ENCODE measurements around the gene EID1.
"Not testable (repeated sequence)": the region's sequence is repeated elsewhere in the genome, so short reads cannot be mapped to it uniquely, and the experiment has no call there.

Gene EID1

GRCh38 chr15:48877630-48878595, at the start of gene EID1:
Gene EID1 (plus strand): TSS chr15:48878134. CDS start chr15:48878177, 43 bp downstream.
- peak; percentile 77 to 84 (median 79) for DNase-seq

- no peak for DNase-seq
These were observed 49.5 kb upstream of the EID1 start for GRCh38 chr15:48828471-48828870.

- no peak for DNase-seq
These were observed 49.0 kb upstream of the EID1 start for GRCh38 chr15:48828906-48829305.

GRCh38 chr15:48832648-48833047, 45.3 kb upstream of the EID1 start:
- DNase-seq, result no peak

GRCh38 chr15:48833526-48834239, 44.3 kb upstream of the EID1 start:
- no peak for DNase-seq

GRCh38 chr15:48834756-48835155, 43.2 kb upstream of the EID1 start:
- DNase-seq, result no peak

- no peak for DNase-seq
These were observed 35.4 kb upstream of the EID1 start for GRCh38 chr15:48842501-48842900.

- no peak for DNase-seq
These were observed 32.8 kb upstream of the EID1 start for GRCh38 chr15:48845123-48845522.

- DNase-seq, result no peak
These were observed 27.3 kb upstream of the EID1 start for GRCh38 chr15:48850648-48851047.

GRCh38 chr15:48851956-48852355, 26.0 kb upstream of the EID1 start:
- DNase-seq, result no peak

GRCh38 chr15:48854434-48854833, 23.5 kb upstream of the EID1 start:
- DNase-seq, result not testable (repeated sequence)

- DNase-seq, result no peak
These were observed 22.2 kb upstream of the EID1 start for GRCh38 chr15:48855501-48856440.

- DNase-seq, result no peak
These were observed 21.0 kb upstream of the EID1 start for GRCh38 chr15:48856942-48857341.

GRCh38 chr15:48858401-48858800, 19.5 kb upstream of the EID1 start:
- DNase-seq, result no peak

- no peak for DNase-seq
These were observed 18.5 kb upstream of the EID1 start for GRCh38 chr15:48859426-48859825.

GRCh38 chr15:48861813-48862431, 16.0 kb upstream of the EID1 start:
- peak in 2 of 4 experiments; percentile 3 to 16 for DNase-seq

- no peak for DNase-seq
These were observed 15.2 kb upstream of the EID1 start for GRCh38 chr15:48862705-48863104.

- no peak for DNase-seq
These were observed 12.4 kb upstream of the EID1 start for GRCh38 chr15:48865370-48866079.

GRCh38 chr15:48866141-48866563, 11.8 kb upstream of the EID1 start:
- no peak for DNase-seq

- DNase-seq, result no peak
These were observed 9.9 kb upstream of the EID1 start for GRCh38 chr15:48868023-48868422.

GRCh38 chr15:48868536-48868935, 9.4 kb upstream of the EID1 start:
- DNase-seq, result no peak

GRCh38 chr15:48869966-48870365, 8.0 kb upstream of the EID1 start:
- DNase-seq, result no peak

Data from activated CD4-positive, CD25-positive, alpha-beta regulatory T cell (primary cell).